ENCODE data around the gene UQCC2.

Gene UQCC2

GRCh38 chr6:33711140-33712129, at the start of gene UQCC2:
Gene UQCC2, minus strand, starts transcription at chr6:33711700. Its CDS starts 14 bp downstream, at chr6:33711686.
- Mint-ChIP-seq H3K27ac (peak within 1 kb of the TSS; percentile 98 to 99 (median 98)), H3K4me1 (peaks cover 36% of the 10 kb centered on the region), H3K27me3 (ENCODE audit: low read depth) (peaks cover 6% of the 10 kb centered on the region), H3K9me3 (no peaks in the 10 kb centered on the region), H3K4me3 (peak within 1 kb of the TSS; percentile 97 to 99 (median 99)), H3K36me3 (ENCODE audit: low read depth) (peaks cover 17% of the 10 kb centered on the region)
- TF ChIP-seq CTCF (IDR thresholded peaks at IDR 0.05; ENCODE audit: unreplicated experiment in 3 of 3): peak; percentile 65 to 73 (median 70)

GRCh38 chr6:33759887-33760629, 48.6 kb upstream of the UQCC2 start:
- Mint-ChIP-seq H3K4me3 (peak overlapping the region in 1 of 3 experiments; percentile 47), H3K27me3 (ENCODE audit: low read depth) (peaks cover 14% of the 10 kb centered on the region), H3K27ac (peak overlapping the region; percentile 80 to 92 (median 86)), H3K9me3 (no peaks in the 10 kb centered on the region), H3K36me3 (ENCODE audit: low read depth) (no peaks in the 10 kb centered on the region), H3K4me1 (peaks cover 58% of the 10 kb centered on the region)
- TF ChIP-seq CTCF (IDR thresholded peaks at IDR 0.05; ENCODE audit: unreplicated experiment in 3 of 3): no peak

- Mint-ChIP-seq H3K27me3 (ENCODE audit: low read depth) (peaks cover 13% of the 10 kb centered on the region), H3K27ac (peak overlapping the region; percentile 60 to 84 (median 78)), H3K4me1 (peaks cover 55% of the 10 kb centered on the region), H3K4me3 (peak overlapping the region; percentile 14 to 61 (median 54)), H3K9me3 (no peaks in the 10 kb centered on the region), H3K36me3 (ENCODE audit: low read depth) (no peaks in the 10 kb centered on the region)
- TF ChIP-seq CTCF (IDR thresholded peaks at IDR 0.05; ENCODE audit: unreplicated experiment in 3 of 3): no peak
Measured at GRCh38 chr6:33758815-33759216, 47.3 kb upstream of the UQCC2 start.

- TF ChIP-seq CTCF (IDR thresholded peaks at IDR 0.05; ENCODE audit: unreplicated experiment in 3 of 3): no peak
- Mint-ChIP-seq H3K27ac (peak overlapping the region in 2 of 3 experiments; percentile 0 to 60), H3K36me3 (ENCODE audit: low read depth) (no peaks in the 10 kb centered on the region), H3K27me3 (ENCODE audit: low read depth) (peaks cover 13% of the 10 kb centered on the region), H3K4me3 (peak overlapping the region in 1 of 3 experiments; percentile 46), H3K9me3 (no peaks in the 10 kb centered on the region), H3K4me1 (peaks cover 46% of the 10 kb centered on the region)
Measured at GRCh38 chr6:33757906-33758305, 46.4 kb upstream of the UQCC2 start.

- Mint-ChIP-seq H3K4me3 (no peak overlapping the region), H3K9me3 (no peaks in the 10 kb centered on the region), H3K36me3 (ENCODE audit: low read depth) (no peaks in the 10 kb centered on the region), H3K27ac (no peak overlapping the region), H3K4me1 (peaks cover 44% of the 10 kb centered on the region), H3K27me3 (ENCODE audit: low read depth) (peaks cover 13% of the 10 kb centered on the region)
- TF ChIP-seq CTCF (IDR thresholded peaks at IDR 0.05; ENCODE audit: unreplicated experiment in 3 of 3): no peak
Measured at GRCh38 chr6:33757113-33757512, 45.6 kb upstream of the UQCC2 start.

Measured in nephron (organoid).